Esophagus squamous epithelium (tissue), 5 donors: ENCODE measurements around the gene TEX50. TPM values are rescaled to one million over a fixed set of nuclear protein-coding genes. Genes with fewer than 3 reads are reported as not detected.
"Not testable (repeated sequence)": the region's sequence is repeated elsewhere in the genome, so short reads cannot be mapped to it uniquely, and the experiment has no call there.

Experiments
- DNase-seq: peaks from one replicate; lab custom pipeline; 2025; lab: John Stamatoyannopoulos, UW
- H3K27ac ChIP-seq, 4 donors: fragments of 200-600 bp; sonication (generic); one replicate each; pipeline ENCODE4 v1.5.1; 2016 to 2019; ENCODE audit warnings: mild to moderate bottlenecking in 1 of 4
- H3K27me3 ChIP-seq, 4 donors: fragments of 200-600 bp; sonication (generic); 1 replicate in 3 of 4; 2 replicates in 1 of 4; pipeline versions ENCODE4 v1.5.1 to v1.6.0; 2017 to 2021; ENCODE audit warnings: antibody characterized with exemption in 1 of 4
- H3K36me3 ChIP-seq, 3 donors: fragments of 200-600 bp; sonication (generic); one replicate each; pipeline ENCODE4 v1.5.1; 2016 to 2019
- H3K4me1 ChIP-seq, 3 donors: fragments of 200-600 bp; sonication (generic); one replicate each; pipeline ENCODE4 v1.5.1; 2017 to 2019
- H3K4me3 ChIP-seq, 4 donors: fragments of 200-600 bp; sonication (generic); 1 replicate in 3 of 4; 2 replicates in 1 of 4; pipeline ENCODE4 v1.5.1; 2016 to 2019; ENCODE audit warnings: mild to moderate bottlenecking in 2 of 4, moderate library complexity in 1 of 4
- H3K9me3 ChIP-seq, 3 donors: fragments of 200-600 bp; sonication (generic); one replicate each; pipeline ENCODE4 v1.5.1; 2016 to 2019
- POLR2A ChIP-seq, 4 donors: fragments of 450-650 bp; IDR thresholded peaks; one replicate each; pipeline ENCODE4 v1.6.1; 2017; ENCODE audit warnings: antibody characterized with exemption in 4 of 4, mild to moderate bottlenecking in 4 of 4, moderate library complexity in 3 of 4
- WGBS, 2 donors: methylation state at CpG; one replicate each; pipeline ENCODE4 v1.1.5; 2018; 5-methylcytosine and 5-hydroxymethylcytosine counted together
- intact Hi-C: fragments of 100-400 bp; cut with DNase I; formaldehyde crosslinking; loops from one replicate; pipeline ENCODE4 v1.15.0; 2022
- total RNA-seq, 4 donors: library from RNA; depleted of rRNA; stranded (reverse); fragments of >200 nt; gene quantifications; one replicate each; pipeline ENCODE4 v1.1.0, GENCODE V29; 2016
- TF ChIP-seq, protein P1 (sequence below), 6 experiments: fragments of 450-650 bp in 4 of 6; fragments of 200-600 bp in 2 of 6; sonication (generic) in 2 of 6; IDR thresholded peaks; one replicate each; pipeline ENCODE4 v1.5.1; 2016 to 2019; ENCODE audit warnings: antibody characterized with exemption in 6 of 6, mild to moderate bottlenecking in 4 of 6, moderate library complexity in 4 of 6
- donor health status: DM: yes; HTN: yes; CAD: no.

TEX50 gene
- total RNA-seq, 4 donors from 2014 or later, result not detected

GRCh38 chr1:173663159-173663558, 28.0 kb downstream of the TEX50 start:
- Histone ChIP-seq H3K4me1 (peaks cover 0 to 13% (median 0%) of the 10 kb centered on the region in 3 donors), H3K36me3 (no peaks in the 10 kb centered on the region), H3K4me3 (no peak overlapping the region), H3K27ac (no peak overlapping the region), H3K27me3 (peaks cover 0 to 7% (median 0%) of the 10 kb centered on the region in 4 donors), H3K9me3 (no peaks in the 10 kb centered on the region)
- 77 to 90% methylated on average over 3 of the region's 3 CpGs for WGBS, 2 donors
- DNase-seq, result no peak
- TF ChIP-seq, protein P1, sequence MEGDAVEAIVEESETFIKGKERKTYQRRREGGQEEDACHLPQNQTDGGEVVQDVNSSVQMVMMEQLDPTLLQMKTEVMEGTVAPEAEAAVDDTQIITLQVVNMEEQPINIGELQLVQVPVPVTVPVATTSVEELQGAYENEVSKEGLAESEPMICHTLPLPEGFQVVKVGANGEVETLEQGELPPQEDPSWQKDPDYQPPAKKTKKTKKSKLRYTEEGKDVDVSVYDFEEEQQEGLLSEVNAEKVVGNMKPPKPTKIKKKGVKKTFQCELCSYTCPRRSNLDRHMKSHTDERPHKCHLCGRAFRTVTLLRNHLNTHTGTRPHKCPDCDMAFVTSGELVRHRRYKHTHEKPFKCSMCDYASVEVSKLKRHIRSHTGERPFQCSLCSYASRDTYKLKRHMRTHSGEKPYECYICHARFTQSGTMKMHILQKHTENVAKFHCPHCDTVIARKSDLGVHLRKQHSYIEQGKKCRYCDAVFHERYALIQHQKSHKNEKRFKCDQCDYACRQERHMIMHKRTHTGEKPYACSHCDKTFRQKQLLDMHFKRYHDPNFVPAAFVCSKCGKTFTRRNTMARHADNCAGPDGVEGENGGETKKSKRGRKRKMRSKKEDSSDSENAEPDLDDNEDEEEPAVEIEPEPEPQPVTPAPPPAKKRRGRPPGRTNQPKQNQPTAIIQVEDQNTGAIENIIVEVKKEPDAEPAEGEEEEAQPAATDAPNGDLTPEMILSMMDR (IDR thresholded peaks at IDR 0.05), result no peak
- no peak for TF ChIP-seq POLR2A (IDR thresholded peaks at IDR 0.05)
- intact Hi-C loops, result no loop called here

DNA sequence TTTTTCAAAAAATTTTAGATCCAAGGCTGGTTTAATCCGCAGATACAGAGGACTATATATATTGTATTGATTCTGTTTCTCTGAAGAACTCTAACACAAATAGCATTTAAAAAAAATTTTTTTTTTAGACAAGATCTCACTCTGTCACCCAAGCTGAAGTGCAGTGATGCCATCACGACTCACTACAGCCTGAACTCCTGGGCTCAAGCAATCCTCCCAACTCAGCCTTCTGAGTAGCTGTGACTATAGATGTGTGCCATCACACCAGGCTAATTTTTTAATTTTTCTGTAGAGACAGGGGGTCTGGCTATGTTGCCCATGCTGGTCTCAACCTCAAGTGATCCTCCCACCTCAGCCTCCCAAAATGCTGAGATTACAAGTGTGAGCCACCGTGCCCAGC, 31.5 kb downstream of the TEX50 start:
- no peak for TF ChIP-seq POLR2A (IDR thresholded peaks at IDR 0.05)
- TF ChIP-seq, protein P1 (IDR thresholded peaks at IDR 0.05), result no peak
- Histone ChIP-seq H3K4me3 (no peak overlapping the region), H3K36me3 (no peaks in the 10 kb centered on the region), H3K9me3 (no peaks in the 10 kb centered on the region), H3K27me3 (peaks cover 0 to 29% (median 0%) of the 10 kb centered on the region in 4 donors), H3K27ac (no peak overlapping the region), H3K4me1 (peaks cover 4 to 8% (median 4%) of the 10 kb centered on the region in 3 donors)
- intact Hi-C loops, result no loop called here
- no peak for DNase-seq
- 87 to 88% methylated on average over 3 of the region's 3 CpGs for WGBS, 2 donors

DNA sequence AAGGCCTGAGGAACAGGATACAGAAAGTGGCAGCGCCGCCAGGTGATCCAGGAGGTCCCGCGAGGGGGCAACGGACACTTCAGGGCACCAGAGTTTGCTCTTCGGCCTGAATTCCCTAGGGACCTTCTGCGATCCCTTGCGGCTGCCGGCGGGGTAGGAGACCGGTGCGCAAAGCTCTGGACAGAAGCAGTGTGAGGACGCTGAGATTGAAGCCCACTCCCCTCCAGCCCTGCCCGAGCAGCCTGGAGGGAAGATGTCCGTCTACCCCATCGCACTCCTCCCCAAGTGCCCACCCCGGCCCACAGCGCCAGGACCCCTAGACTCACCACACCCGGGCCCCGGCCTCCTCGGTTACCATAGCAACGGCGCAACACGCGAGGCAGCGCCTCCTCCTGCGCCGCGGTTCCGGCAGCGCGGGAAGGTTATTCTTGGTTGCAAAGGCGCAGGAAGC, 34.4 kb downstream of the TEX50 start, which contains the start of gene ANKRD45:
ANKRD45 (minus strand) TSS at position 361 of the 451 bp plus-strand sequence. CDS start 10,433 bp downstream, outside the sequence.
- H3K4me1 ChIP-seq, result peaks cover 4 to 6% (median 4%) of the 10 kb centered on the region in 3 donors
- intact Hi-C loops, result no loop called here
- H3K4me3 ChIP-seq, result peak within 1 kb of the TSS in 3 of 4 donors; percentile 25 to 56 (median 33)
- no peak for DNase-seq
- 7 to 15% methylated on average over 18 to 27 of the region's 33 CpGs for WGBS, 2 donors
- peaks cover 0 to 29% (median 0%) of the 10 kb centered on the region in 4 donors for H3K27me3 ChIP-seq
- H3K9me3 ChIP-seq, result no peaks in the 10 kb centered on the region
- no peak within 1 kb of the TSS for H3K27ac ChIP-seq
- no peak for TF ChIP-seq POLR2A (IDR thresholded peaks at IDR 0.05)
- TF ChIP-seq, protein P1 (IDR thresholded peaks at IDR 0.05), result no peak
- no peaks in the 10 kb centered on the region for H3K36me3 ChIP-seq

DNA sequence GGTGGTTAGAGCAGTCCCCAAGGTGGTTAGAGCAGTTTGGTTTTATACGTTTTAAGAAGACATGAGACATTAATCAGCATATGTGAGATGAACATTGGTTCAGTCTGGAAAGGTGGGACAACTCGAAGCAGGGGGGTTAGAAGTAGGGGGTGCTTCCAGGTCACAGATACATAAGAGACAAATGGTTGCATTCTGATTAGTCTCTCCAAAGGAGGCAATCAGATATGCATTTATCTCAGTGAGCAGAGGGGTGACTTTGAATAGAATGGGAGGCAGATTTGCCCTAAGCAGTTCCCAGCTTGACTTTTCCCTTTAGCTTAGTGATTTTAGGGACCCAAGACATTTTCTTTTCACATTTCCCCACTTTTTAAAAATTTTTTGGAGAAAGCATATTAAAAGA, 39.4 kb downstream of the TEX50 start:
- 60 to 77% methylated on average over 2 of the region's 2 CpGs for WGBS, 2 donors
- H3K27ac ChIP-seq, result not testable (repeated sequence)

GRCh38 chr1:173680152-173680551, 45.0 kb downstream of the TEX50 start:
- H3K36me3 ChIP-seq, intact Hi-C loops, H3K27me3 ChIP-seq, H3K4me1 ChIP-seq, H3K4me3 ChIP-seq, DNase-seq, H3K9me3 ChIP-seq, H3K27ac ChIP-seq: not testable (repeated sequence)
- 76 to 79% methylated on average over 5 of the region's 5 CpGs for WGBS, 2 donors

More for the DNA sequence above, 39.4 kb downstream of the TEX50 start:
- intact Hi-C loops, H3K4me3 ChIP-seq, H3K4me1 ChIP-seq, H3K9me3 ChIP-seq, H3K36me3 ChIP-seq, DNase-seq: not testable (repeated sequence)
- peaks cover 0 to 14% (median 0%) of the 10 kb centered on the region in 4 donors for H3K27me3 ChIP-seq

- Histone ChIP-seq H3K4me3 (no peak overlapping the region), H3K4me1 (no peaks in the 10 kb centered on the region), H3K36me3 (no peaks in the 10 kb centered on the region), H3K27me3 (no peaks in the 10 kb centered on the region), H3K9me3 (no peaks in the 10 kb centered on the region), H3K27ac (no peak overlapping the region)
- DNase-seq, result no peak
- TF ChIP-seq, protein P1 (IDR thresholded peaks at IDR 0.05), result no peak
- TF ChIP-seq POLR2A (IDR thresholded peaks at IDR 0.05), result no peak
- intact Hi-C loops, result no loop called here
These were observed 47.0 kb downstream of the TEX50 start for GRCh38 chr1:173682184-173682583.

- H3K27me3 ChIP-seq, H3K4me1 ChIP-seq, intact Hi-C loops, H3K27ac ChIP-seq, H3K9me3 ChIP-seq, H3K36me3 ChIP-seq, DNase-seq, H3K4me3 ChIP-seq: not testable (repeated sequence)
- 67 to 75% methylated on average over 4 of the region's 4 CpGs for WGBS, 2 donors
These were observed 48.7 kb downstream of the TEX50 start for GRCh38 chr1:173683838-173684237.

- H3K4me1 ChIP-seq, H3K9me3 ChIP-seq: not testable (repeated sequence)
These were observed 50.0 kb downstream of the TEX50 start for GRCh38 chr1:173685121-173685520.

More at GRCh38 chr1:173685121-173685520, 50.0 kb downstream of the TEX50 start:
- H3K36me3 ChIP-seq, DNase-seq, intact Hi-C loops, H3K27me3 ChIP-seq, H3K27ac ChIP-seq, H3K4me3 ChIP-seq: not testable (repeated sequence)
- 73 to 82% methylated on average over 3 of the region's 3 CpGs for WGBS, 2 donors
